Effector memory CD8-positive, alpha-beta T cell (primary cell): ENCODE measurements around the gene CASP8AP2.
"Not testable (repeated sequence)": the region's sequence is repeated elsewhere in the genome, so short reads cannot be mapped to it uniquely, and the experiment has no call there.

Source experiments
- ATAC-seq: fragments of 150-1000 bp; cut with Tn5 transposase; replicated peaks from 2 replicates; pipeline ENCODE4 v1.10.0; 2021; ENCODE audit warnings: mild to moderate bottlenecking, moderate library complexity
- DNase-seq, 3 experiments: peaks; one replicate each; pipeline ENCODE4 v3.0.0; 2021
- H3K27ac Mint-ChIP-seq, 2 donors: one replicate each; pipeline ENCODE4 v1.8.0; 2022; ENCODE audit warnings: mild to moderate bottlenecking in 2 of 2, mixed read lengths in 2 of 2, moderate library complexity in 2 of 2
- H3K27me3 Mint-ChIP-seq, 2 donors: one replicate each; pipeline ENCODE4 v1.8.0; 2022; ENCODE audit warnings: mixed read lengths in 2 of 2
- H3K36me3 Mint-ChIP-seq: one replicate; pipeline ENCODE4 v1.8.0; 2022; ENCODE audit warnings: mild to moderate bottlenecking, moderate library complexity, mixed read lengths; ENCODE audit not compliant: insufficient read depth
- H3K4me1 Mint-ChIP-seq, 2 donors: one replicate each; pipeline ENCODE4 v1.8.0; 2022; ENCODE audit warnings: low read depth in 2 of 2, mixed read lengths in 2 of 2
- H3K4me3 Mint-ChIP-seq, 2 donors: one replicate each; pipeline ENCODE4 v1.8.0; 2022; ENCODE audit warnings: mild to moderate bottlenecking in 2 of 2, mixed read lengths in 2 of 2, moderate library complexity in 2 of 2
- H3K9me3 Mint-ChIP-seq, 2 donors: one replicate each; pipeline ENCODE4 v1.8.0; 2022; ENCODE audit warnings: mixed read lengths in 2 of 2

CASP8AP2 gene

GRCh38 chr6:89799096-89799495, 30.6 kb upstream of the CASP8AP2 start:
- peaks cover 52% of the 10 kb centered on the region for H3K36me3 Mint-ChIP-seq
- H3K4me1 Mint-ChIP-seq: peaks cover 15 to 17% of the 10 kb centered on the region in 2 donors
- ATAC-seq (no peak), DNase-seq (no peak)
- H3K27ac Mint-ChIP-seq: peak overlapping the region in 1 of 2 donors; percentile 63
- no peaks in the 10 kb centered on the region for H3K9me3 Mint-ChIP-seq
- no peak overlapping the region for H3K4me3 Mint-ChIP-seq
- H3K27me3 Mint-ChIP-seq: no peaks in the 10 kb centered on the region

GRCh38 chr6:89799756-89800155, 29.9 kb upstream of the CASP8AP2 start:
- no peaks in the 10 kb centered on the region for H3K9me3 Mint-ChIP-seq
- H3K4me3 Mint-ChIP-seq: no peak overlapping the region
- H3K27me3 Mint-ChIP-seq: no peaks in the 10 kb centered on the region
- ATAC-seq (no peak), DNase-seq (no peak)
- peaks cover 9 to 10% of the 10 kb centered on the region in 2 donors for H3K4me1 Mint-ChIP-seq
- peak overlapping the region; percentile 63 to 81 for H3K27ac Mint-ChIP-seq
- peaks cover 52% of the 10 kb centered on the region for H3K36me3 Mint-ChIP-seq

- no peak for ATAC-seq
Observed at GRCh38 chr6:89803271-89803670, 26.4 kb upstream of the CASP8AP2 start.

GRCh38 chr6:89805814-89806371, 23.8 kb upstream of the CASP8AP2 start:
- DNase-seq: no peak
- H3K36me3 Mint-ChIP-seq: peaks cover 17% of the 10 kb centered on the region
- ATAC-seq: no peak
- H3K9me3 Mint-ChIP-seq: no peaks in the 10 kb centered on the region
- H3K4me1 Mint-ChIP-seq: peaks cover 6 to 9% of the 10 kb centered on the region in 2 donors
- peak overlapping the region in 1 of 2 donors; percentile 15 for H3K27ac Mint-ChIP-seq
- no peaks in the 10 kb centered on the region for H3K27me3 Mint-ChIP-seq
- H3K4me3 Mint-ChIP-seq: no peak overlapping the region

More at GRCh38 chr6:89803271-89803670, 26.4 kb upstream of the CASP8AP2 start:
- no peak for DNase-seq
- Mint-ChIP-seq H3K4me1 (peaks cover 4 to 6% of the 10 kb centered on the region in 2 donors), H3K9me3 (no peaks in the 10 kb centered on the region), H3K27ac (no peak overlapping the region), H3K4me3 (no peak overlapping the region), H3K27me3 (no peaks in the 10 kb centered on the region), H3K36me3 (peaks cover 31% of the 10 kb centered on the region)

GRCh38 chr6:89807581-89807980, 22.1 kb upstream of the CASP8AP2 start:
- DNase-seq: no peak
- Mint-ChIP-seq H3K9me3 (no peaks in the 10 kb centered on the region), H3K4me1 (peaks cover 6 to 9% of the 10 kb centered on the region in 2 donors), H3K27me3 (no peaks in the 10 kb centered on the region), H3K27ac (peak overlapping the region; percentile 52 to 55), H3K36me3 (peaks cover 1% of the 10 kb centered on the region), H3K4me3 (no peak overlapping the region)
- ATAC-seq: no peak

GRCh38 chr6:89813422-89813821, 16.3 kb upstream of the CASP8AP2 start:
- not testable (repeated sequence) for H3K27ac Mint-ChIP-seq, H3K9me3 Mint-ChIP-seq, H3K36me3 Mint-ChIP-seq, H3K4me3 Mint-ChIP-seq, ATAC-seq, H3K27me3 Mint-ChIP-seq, DNase-seq
- H3K4me1 Mint-ChIP-seq: peaks cover 14 to 29% of the 10 kb centered on the region in 2 donors

GRCh38 chr6:89817481-89817880, 12.2 kb upstream of the CASP8AP2 start:
- peaks cover 9% of the 10 kb centered on the region for H3K36me3 Mint-ChIP-seq
- H3K4me3 Mint-ChIP-seq: peak overlapping the region; percentile 93 to 99
- ATAC-seq (no peak), DNase-seq (no peak)
- no peaks in the 10 kb centered on the region for H3K27me3 Mint-ChIP-seq
- H3K4me1 Mint-ChIP-seq: peaks cover 23 to 37% of the 10 kb centered on the region in 2 donors
- H3K27ac Mint-ChIP-seq: peak overlapping the region in 1 of 2 donors; percentile 96
- H3K9me3 Mint-ChIP-seq: no peaks in the 10 kb centered on the region

- H3K4me1 Mint-ChIP-seq: peaks cover 23 to 36% of the 10 kb centered on the region in 2 donors
- H3K4me3 Mint-ChIP-seq: peak overlapping the region; percentile 93 to 99
- H3K27me3 Mint-ChIP-seq: no peaks in the 10 kb centered on the region
- peak; percentile 12 for ATAC-seq
- peaks cover 9% of the 10 kb centered on the region for H3K36me3 Mint-ChIP-seq
- H3K27ac Mint-ChIP-seq: peak overlapping the region; percentile 96 to 99
- DNase-seq: peak in 1 of 3 experiments; percentile 1
- no peaks in the 10 kb centered on the region for H3K9me3 Mint-ChIP-seq
Observed at GRCh38 chr6:89818977-89819335, 10.7 kb upstream of the CASP8AP2 start.

GRCh38 chr6:89819336-89820130, 10.1 kb upstream of the CASP8AP2 start, which contains the start of gene MDN1:
MDN1 (minus strand) TSS chr6:89819794; CDS start chr6:89819607, 187 bp downstream.
- H3K4me3 Mint-ChIP-seq: peak within 1 kb of the TSS; percentile 93 to 99
- peaks cover 23 to 30% of the 10 kb centered on the region in 2 donors for H3K4me1 Mint-ChIP-seq
- H3K36me3 Mint-ChIP-seq: peaks cover 9% of the 10 kb centered on the region
- peak within 1 kb of the TSS; percentile 96 to 99 for H3K27ac Mint-ChIP-seq
- ATAC-seq: peak; percentile 92
- H3K9me3 Mint-ChIP-seq: no peaks in the 10 kb centered on the region
- peak; percentile 79 to 82 (median 79) for DNase-seq
- H3K27me3 Mint-ChIP-seq: no peaks in the 10 kb centered on the region

GRCh38 chr6:89826029-89826528, 3.6 kb upstream of the CASP8AP2 start:
- Mint-ChIP-seq H3K9me3 (no peaks in the 10 kb centered on the region), H3K36me3 (peaks cover 7% of the 10 kb centered on the region), H3K4me3 (no peak overlapping the region), H3K4me1 (peaks cover 10 to 12% of the 10 kb centered on the region in 2 donors), H3K27me3 (no peaks in the 10 kb centered on the region), H3K27ac (no peak overlapping the region)
- ATAC-seq (no peak), DNase-seq (no peak)

GRCh38 chr6:89828475-89828987, 1.1 kb upstream of the CASP8AP2 start:
- Mint-ChIP-seq H3K27ac (peak overlapping the region; percentile 93 to 94), H3K4me3 (peak overlapping the region; percentile 98 to 99), H3K36me3 (peaks cover 25% of the 10 kb centered on the region), H3K4me1 (peaks cover 16 to 17% of the 10 kb centered on the region in 2 donors)
- H3K9me3 Mint-ChIP-seq, H3K27me3 Mint-ChIP-seq, ATAC-seq, DNase-seq: not testable (repeated sequence)

GRCh38 chr6:89828988-89829471, 650 bp upstream of the CASP8AP2 start:
- Mint-ChIP-seq H3K27me3 (no peaks in the 10 kb centered on the region), H3K9me3 (no peaks in the 10 kb centered on the region), H3K27ac (peak overlapping the region; percentile 93 to 94), H3K36me3 (peaks cover 25% of the 10 kb centered on the region), H3K4me1 (peaks cover 16 to 17% of the 10 kb centered on the region in 2 donors), H3K4me3 (peak overlapping the region; percentile 98 to 99)
- ATAC-seq (peak; percentile 39), DNase-seq (peak in 1 of 3 experiments; percentile 10)

- peaks cover 23% of the 10 kb centered on the region in 2 donors for H3K4me1 Mint-ChIP-seq
- H3K4me3 Mint-ChIP-seq: peak overlapping the region; percentile 98 to 99
- no peaks in the 10 kb centered on the region for H3K27me3 Mint-ChIP-seq
- no peak for DNase-seq
- peak overlapping the region; percentile 93 to 94 for H3K27ac Mint-ChIP-seq
- no peak for ATAC-seq
- H3K9me3 Mint-ChIP-seq: no peaks in the 10 kb centered on the region
- peaks cover 25% of the 10 kb centered on the region for H3K36me3 Mint-ChIP-seq
Observed at GRCh38 chr6:89830170-89830809, 610 bp downstream of the CASP8AP2 start.
